Measurements from ENCODE around the gene PRSS16.

The PRSS16 gene

DNA sequence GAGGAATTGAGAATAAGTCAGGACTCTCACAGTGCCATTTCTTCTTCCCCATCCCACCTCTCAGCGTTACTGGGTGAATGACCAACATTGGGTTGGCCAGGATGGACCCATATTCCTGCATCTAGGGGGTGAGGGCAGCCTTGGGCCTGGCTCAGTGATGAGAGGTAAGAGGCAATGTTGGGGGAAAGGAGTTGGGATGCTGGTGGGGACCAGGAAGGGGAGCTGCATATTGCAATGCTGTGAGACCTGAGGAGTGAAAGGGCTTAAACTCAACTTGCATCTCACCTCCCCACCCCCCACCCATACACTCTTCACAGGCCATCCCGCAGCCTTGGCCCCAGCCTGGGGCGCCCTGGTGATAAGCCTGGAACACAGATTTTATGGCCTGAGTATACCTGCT is 1.3 kb downstream of the PRSS16 start:
- TF ChIP-seq, protein P1, sequence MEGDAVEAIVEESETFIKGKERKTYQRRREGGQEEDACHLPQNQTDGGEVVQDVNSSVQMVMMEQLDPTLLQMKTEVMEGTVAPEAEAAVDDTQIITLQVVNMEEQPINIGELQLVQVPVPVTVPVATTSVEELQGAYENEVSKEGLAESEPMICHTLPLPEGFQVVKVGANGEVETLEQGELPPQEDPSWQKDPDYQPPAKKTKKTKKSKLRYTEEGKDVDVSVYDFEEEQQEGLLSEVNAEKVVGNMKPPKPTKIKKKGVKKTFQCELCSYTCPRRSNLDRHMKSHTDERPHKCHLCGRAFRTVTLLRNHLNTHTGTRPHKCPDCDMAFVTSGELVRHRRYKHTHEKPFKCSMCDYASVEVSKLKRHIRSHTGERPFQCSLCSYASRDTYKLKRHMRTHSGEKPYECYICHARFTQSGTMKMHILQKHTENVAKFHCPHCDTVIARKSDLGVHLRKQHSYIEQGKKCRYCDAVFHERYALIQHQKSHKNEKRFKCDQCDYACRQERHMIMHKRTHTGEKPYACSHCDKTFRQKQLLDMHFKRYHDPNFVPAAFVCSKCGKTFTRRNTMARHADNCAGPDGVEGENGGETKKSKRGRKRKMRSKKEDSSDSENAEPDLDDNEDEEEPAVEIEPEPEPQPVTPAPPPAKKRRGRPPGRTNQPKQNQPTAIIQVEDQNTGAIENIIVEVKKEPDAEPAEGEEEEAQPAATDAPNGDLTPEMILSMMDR (IDR thresholded peaks at IDR 0.05), result no peak
- DNase-seq (ENCODE audit: low spot score), result no peak
- no peak overlapping the region for H3K4me3 ChIP-seq
- H3K27ac ChIP-seq, result no peak overlapping the region

- H3K27ac ChIP-seq, result no peak overlapping the region
- DNase-seq (ENCODE audit: low spot score), result no peak
These were observed 3.0 kb downstream of the PRSS16 start for GRCh38 chr6:27250277-27251111.

GRCh38 chr6:27251112-27251605 is 3.7 kb downstream of the PRSS16 start:
- DNase-seq (ENCODE audit: low spot score), result no peak

More at GRCh38 chr6:27250277-27251111, 3.0 kb downstream of the PRSS16 start:
- peak overlapping the region; percentile 72 for H3K4me3 ChIP-seq
- TF ChIP-seq, protein P1 (IDR thresholded peaks at IDR 0.05), result no peak

DNA sequence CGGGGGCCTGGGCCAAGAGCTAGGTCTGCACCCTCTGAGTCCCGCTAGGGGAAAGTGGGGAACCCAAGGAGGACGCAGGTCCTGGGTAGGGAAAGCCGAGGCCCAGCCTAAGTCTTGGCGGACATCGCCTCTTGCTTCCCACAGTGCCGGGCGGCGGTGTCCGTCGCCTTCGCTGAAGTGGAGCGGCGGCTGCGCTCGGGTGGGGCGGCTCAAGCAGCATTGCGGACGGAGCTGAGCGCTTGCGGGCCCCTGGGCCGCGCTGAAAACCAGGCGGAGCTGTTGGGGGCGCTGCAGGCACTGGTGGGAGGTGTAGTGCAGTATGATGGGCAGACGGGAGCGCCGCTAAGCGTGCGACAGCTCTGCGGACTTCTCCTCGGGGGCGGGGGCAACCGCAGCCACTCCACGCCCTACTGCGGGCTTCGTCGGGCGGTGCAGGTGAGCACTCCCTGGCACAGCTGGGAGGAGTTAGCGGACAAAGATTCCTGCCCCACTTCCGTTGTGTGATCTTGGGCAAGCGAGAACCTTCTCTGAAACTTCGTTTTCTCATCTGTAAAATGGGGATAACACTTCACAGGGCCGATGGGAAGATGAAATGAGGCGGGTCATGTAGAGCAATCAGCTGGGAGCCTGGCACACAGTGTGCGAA is 4.2 kb downstream of the PRSS16 start:
- peak overlapping the region; percentile 72 for H3K4me3 ChIP-seq
- no peak overlapping the region for H3K27ac ChIP-seq
- no peak for DNase-seq (ENCODE audit: low spot score)
- TF ChIP-seq, protein P1 (IDR thresholded peaks at IDR 0.05), result no peak

More at GRCh38 chr6:27251112-27251605, 3.7 kb downstream of the PRSS16 start:
- Histone ChIP-seq H3K4me3 (peak overlapping the region; percentile 72), H3K27ac (no peak overlapping the region)
- TF ChIP-seq, protein P1 (IDR thresholded peaks at IDR 0.05), result no peak

DNA sequence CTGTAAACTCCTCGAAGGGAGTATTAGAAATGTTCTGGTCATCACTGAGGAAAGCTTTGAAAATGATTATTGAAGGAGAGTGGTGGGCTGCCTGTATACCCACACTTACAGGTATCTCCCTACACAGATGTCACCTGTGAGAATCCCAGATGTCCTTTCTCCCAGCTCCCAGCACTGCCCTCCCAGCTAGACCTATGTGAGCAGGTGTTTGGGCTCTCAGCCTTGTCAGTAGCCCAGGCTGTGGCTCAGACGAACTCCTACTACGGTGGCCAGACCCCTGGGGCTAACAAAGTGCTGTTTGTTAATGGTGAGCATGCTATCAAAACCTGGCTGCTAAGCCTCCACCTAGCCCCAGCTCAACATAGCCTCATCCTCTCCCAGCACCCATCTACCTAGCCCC is 7.1 kb downstream of the PRSS16 start:
- Histone ChIP-seq H3K4me3 (no peak overlapping the region), H3K27ac (no peak overlapping the region)
- TF ChIP-seq, protein P1 (IDR thresholded peaks at IDR 0.05), result no peak
- no peak for DNase-seq (ENCODE audit: low spot score)

DNA sequence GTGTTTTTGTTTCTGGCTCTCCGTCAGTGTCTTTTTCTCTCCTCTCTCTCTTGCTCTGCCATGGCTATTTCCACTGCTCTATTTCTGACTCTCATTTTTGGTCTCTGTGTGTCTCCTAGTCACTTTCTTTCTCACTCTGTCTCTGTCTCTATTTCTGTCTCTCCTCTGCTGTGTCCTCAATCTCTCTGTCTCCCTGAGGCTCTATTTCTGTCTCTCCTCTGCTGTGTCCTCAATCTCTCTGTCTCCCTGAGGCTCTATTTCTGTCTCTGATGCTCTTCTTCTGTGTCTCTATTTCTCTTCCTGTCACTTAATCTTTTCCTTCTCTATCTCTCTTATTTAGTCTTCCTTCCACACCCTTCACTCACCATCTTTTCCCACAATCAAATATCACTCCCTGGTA is 8.4 kb downstream of the PRSS16 start:
- TF ChIP-seq, protein P1 (IDR thresholded peaks at IDR 0.05), result no peak
- Histone ChIP-seq H3K27ac (no peak overlapping the region), H3K4me3 (no peak overlapping the region)
- DNase-seq (ENCODE audit: low spot score), result no peak
